HG03520 (cell line): ENCODE measurements around the gene GSX1.
"Not testable (repeated sequence)": the region's sequence is repeated elsewhere in the genome, so short reads cannot be mapped to it uniquely, and the experiment has no call there.

Experiments used
- ATAC-seq: cut with Tn5 transposase; IDR thresholded peaks from one replicate; pipeline ENCODE4 v1.9.1; 2021; ENCODE audit warnings: mild to moderate bottlenecking, moderate library complexity; ENCODE audit not compliant: unreplicated experiment

The GSX1 gene

GRCh38 chr13:27792393-27793218 is at the start of gene GSX1:
Gene GSX1 (plus strand): TSS chr13:27792483. CDS start chr13:27792691, 208 bp downstream.
- no peak for ATAC-seq

- no peak for ATAC-seq
Observed at GRCh38 chr13:27744801-27745200, 47.5 kb upstream of the GSX1 start.

- ATAC-seq, result no peak
Observed at GRCh38 chr13:27745301-27745700, 47.0 kb upstream of the GSX1 start.

- ATAC-seq, result not testable (repeated sequence)
Observed at GRCh38 chr13:27748143-27748542, 44.1 kb upstream of the GSX1 start.

- ATAC-seq, result no peak
Observed at GRCh38 chr13:27751953-27752532, 40.2 kb upstream of the GSX1 start.

- ATAC-seq, result no peak
Observed at GRCh38 chr13:27765650-27766049, 26.6 kb upstream of the GSX1 start.

- no peak for ATAC-seq
Observed at GRCh38 chr13:27770809-27771208, 21.5 kb upstream of the GSX1 start.

- ATAC-seq, result no peak
Observed at GRCh38 chr13:27772651-27773425, 19.4 kb upstream of the GSX1 start.

- ATAC-seq, result no peak
Observed at GRCh38 chr13:27774169-27774568, 18.1 kb upstream of the GSX1 start.

GRCh38 chr13:27774651-27775050 is 17.6 kb upstream of the GSX1 start:
- ATAC-seq, result no peak

- ATAC-seq, result no peak
Observed at GRCh38 chr13:27775943-27776342, 16.3 kb upstream of the GSX1 start.

GRCh38 chr13:27782151-27782550 is 10.1 kb upstream of the GSX1 start:
- ATAC-seq, result no peak

GRCh38 chr13:27783111-27783510 is 9.2 kb upstream of the GSX1 start:
- no peak for ATAC-seq

- ATAC-seq, result no peak
Observed at GRCh38 chr13:27788271-27788670, 4.0 kb upstream of the GSX1 start.

GRCh38 chr13:27789153-27789494 is 3.2 kb upstream of the GSX1 start:
- no peak for ATAC-seq

- ATAC-seq, result no peak
Observed at GRCh38 chr13:27789495-27790303, 2.6 kb upstream of the GSX1 start.

- ATAC-seq, result no peak
Observed at GRCh38 chr13:27790523-27790922, 1.8 kb upstream of the GSX1 start.

GRCh38 chr13:27791146-27791900 is 960 bp upstream of the GSX1 start:
- no peak for ATAC-seq

- no peak for ATAC-seq
Observed at GRCh38 chr13:27791901-27792392, 336 bp upstream of the GSX1 start.
